ENCODE data around the gene DMRTB1. TPM values are rescaled to one million over a fixed set of nuclear protein-coding genes. Genes with fewer than 3 reads are reported as not detected.

The DMRTB1 gene
- total and polyA plus RNA-seq, 2 donors (not counting 1 experiment from before 2014, with no cell fraction given), result not detected

- TF ChIP-seq EZH2 (IDR thresholded peaks at IDR 0.05; ENCODE audit: low read length, missing control alignments), result no peak
- no peak for TF ChIP-seq CTCF (conservative IDR thresholded peaks at IDR 0.05 in 1 of 2, IDR thresholded peaks at IDR 0.05 in 1 of 2; ENCODE audit: low read depth in 1 of 2, low read length in 2 of 2)
- Histone ChIP-seq H3K4me1 (ENCODE audit: control insufficient read depth, extremely low read depth, insufficient read depth, low read length) (no peaks in the 10 kb centered on the region), H3K9ac (ENCODE audit: insufficient read depth, low read length) (no peak overlapping the region), H4K20me1 (ENCODE audit: control insufficient read depth, extremely low read depth, insufficient read depth, low read length) (no peaks in the 10 kb centered on the region), H2AFZ (ENCODE audit: low read length) (no peak overlapping the region), H3K36me3 (ENCODE audit: control insufficient read depth, insufficient read depth, low read length) (no peaks in the 10 kb centered on the region), H3K27me3 (ENCODE audit: control insufficient read depth, insufficient read depth, low read length) (no peaks in the 10 kb centered on the region), H3K27ac (ENCODE audit: insufficient read depth, low read length) (no peak overlapping the region), H3K4me2 (ENCODE audit: extremely low read depth, insufficient read depth, low read length) (no peak overlapping the region), H3K4me3 (replicated peaks in 1 of 4; ENCODE audit: control extremely low read depth in 1 of 4, insufficient read depth in 1 of 4, low read depth in 3 of 4, low read length in 4 of 4) (no peak overlapping the region), H3K9me3 (ENCODE audit: control insufficient read depth, insufficient read depth, low read depth, low read length) (no peaks in the 10 kb centered on the region), H3K79me2 (ENCODE audit: control insufficient read depth, insufficient read depth, low read length) (no peaks in the 10 kb centered on the region)
- DNase-seq (ENCODE audit: low read depth in 2 of 2), result no peak
Observed at GRCh38 chr1:53508056-53508990, 49.1 kb downstream of the DMRTB1 start.

GRCh38 chr1:53508991-53509666 is 49.9 kb downstream of the DMRTB1 start:
- DNase-seq (ENCODE audit: low read depth in 2 of 2), result peak; percentile 55 to 63
- Histone ChIP-seq H2AFZ (ENCODE audit: low read length) (no peak overlapping the region), H3K4me2 (ENCODE audit: extremely low read depth, insufficient read depth, low read length) (no peak overlapping the region)

More at GRCh38 chr1:53508991-53509666, 49.9 kb downstream of the DMRTB1 start:
- TF ChIP-seq CTCF (conservative IDR thresholded peaks at IDR 0.05 in 1 of 2, IDR thresholded peaks at IDR 0.05 in 1 of 2; ENCODE audit: low read depth in 1 of 2, low read length in 2 of 2) (no peak), EZH2 (IDR thresholded peaks at IDR 0.05; ENCODE audit: low read length, missing control alignments) (no peak)
- no peak overlapping the region for H3K9ac ChIP-seq (ENCODE audit: insufficient read depth, low read length)
- H3K36me3 ChIP-seq (ENCODE audit: control insufficient read depth, insufficient read depth, low read length), result no peaks in the 10 kb centered on the region
- no peaks in the 10 kb centered on the region for H3K27me3 ChIP-seq (ENCODE audit: control insufficient read depth, insufficient read depth, low read length)
- no peak overlapping the region for H3K4me3 ChIP-seq (replicated peaks in 1 of 4; ENCODE audit: control extremely low read depth in 1 of 4, insufficient read depth in 1 of 4, low read depth in 3 of 4, low read length in 4 of 4)
- H3K27ac ChIP-seq (ENCODE audit: insufficient read depth, low read length), result no peak overlapping the region
- no peaks in the 10 kb centered on the region for H3K79me2 ChIP-seq (ENCODE audit: control insufficient read depth, insufficient read depth, low read length)
- no peaks in the 10 kb centered on the region for H3K9me3 ChIP-seq (ENCODE audit: control insufficient read depth, insufficient read depth, low read depth, low read length)
- no peaks in the 10 kb centered on the region for H3K4me1 ChIP-seq (ENCODE audit: control insufficient read depth, extremely low read depth, insufficient read depth, low read length)
- H4K20me1 ChIP-seq (ENCODE audit: control insufficient read depth, extremely low read depth, insufficient read depth, low read length), result no peaks in the 10 kb centered on the region
